ENCODE data around the gene PRSS16. TPM values are rescaled to one million over a fixed set of nuclear protein-coding genes. Genes with fewer than 3 reads are reported as not detected.
A peak's percentile ranks its signal among the peaks of the same experiment; 100 is the strongest.

Gene PRSS16, protein sequence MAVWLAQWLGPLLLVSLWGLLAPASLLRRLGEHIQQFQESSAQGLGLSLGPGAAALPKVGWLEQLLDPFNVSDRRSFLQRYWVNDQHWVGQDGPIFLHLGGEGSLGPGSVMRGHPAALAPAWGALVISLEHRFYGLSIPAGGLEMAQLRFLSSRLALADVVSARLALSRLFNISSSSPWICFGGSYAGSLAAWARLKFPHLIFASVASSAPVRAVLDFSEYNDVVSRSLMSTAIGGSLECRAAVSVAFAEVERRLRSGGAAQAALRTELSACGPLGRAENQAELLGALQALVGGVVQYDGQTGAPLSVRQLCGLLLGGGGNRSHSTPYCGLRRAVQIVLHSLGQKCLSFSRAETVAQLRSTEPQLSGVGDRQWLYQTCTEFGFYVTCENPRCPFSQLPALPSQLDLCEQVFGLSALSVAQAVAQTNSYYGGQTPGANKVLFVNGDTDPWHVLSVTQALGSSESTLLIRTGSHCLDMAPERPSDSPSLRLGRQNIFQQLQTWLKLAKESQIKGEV
- total RNA-seq (under 1 TPM in 4 of 5 experiments, not detected in 1; 0.40 to 0.92 (median 0.55) TPM), polyA plus RNA-seq (1 to 10 TPM in 1 of 2 donors, under 1 TPM in 1; 0.82 to 2.0 TPM), total RNA-seq (not detected)

DNA sequence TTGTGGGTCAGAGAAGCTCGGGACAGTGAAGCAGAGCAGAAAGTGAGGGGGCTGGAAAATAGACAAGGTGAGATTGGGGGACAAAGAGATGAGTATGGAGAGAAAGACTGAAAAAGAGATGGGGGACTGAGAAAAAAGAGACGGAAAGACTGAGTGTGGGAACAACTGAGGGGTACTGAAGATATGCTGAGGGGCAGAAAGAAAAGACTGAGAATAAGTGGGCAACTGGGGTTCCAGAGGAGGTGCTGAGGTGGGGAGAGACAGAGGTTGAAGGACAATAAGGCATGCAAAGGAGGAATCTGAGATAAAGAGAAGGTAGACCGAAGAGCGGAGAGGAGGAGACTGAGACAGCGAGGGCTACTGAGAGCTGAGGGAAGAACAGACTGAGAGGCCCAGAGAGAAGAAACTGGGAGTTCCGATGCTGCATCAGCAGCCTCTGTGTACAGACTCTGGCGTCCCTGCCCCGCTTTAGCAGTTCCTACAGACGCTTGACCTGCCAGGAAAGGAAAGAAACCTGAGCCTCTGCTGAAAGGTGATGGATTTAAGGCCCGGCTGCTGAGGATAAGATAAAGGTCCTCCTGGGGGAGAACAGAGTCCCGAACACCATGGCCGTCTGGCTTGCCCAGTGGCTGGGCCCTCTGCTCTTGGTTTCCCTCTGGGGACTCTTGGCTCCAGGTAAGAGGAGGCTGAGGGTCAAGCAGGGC lies at the start of gene PRSS16:
PRSS16 (plus strand) TSS at position 569 of the 704 bp plus-strand sequence; CDS start at position 606, 37 bp downstream.
- peaks cover 29 to 43% (median 42%) of the 10 kb centered on the region in 5 donors for H3K27me3 Mint-ChIP-seq
- peaks cover 4 to 8% of the 10 kb centered on the region in 2 donors for H3K4me1 ChIP-seq (ENCODE audit: control insufficient read depth in 2 of 2, insufficient read depth in 2 of 2, low read length in 2 of 2)
- H3K4me1 Mint-ChIP-seq, result peaks cover 4 to 11% (median 6%) of the 10 kb centered on the region in 7 donors
- peaks cover 0 to 4% (median 0%) of the 10 kb centered on the region in 5 donors for H3K36me3 Mint-ChIP-seq
- ChIA-PET CTCF (no interaction called here), POLR2A (no interaction called here)
- H3K36me3 ChIP-seq (ENCODE audit: control insufficient read depth in 2 of 3, insufficient read depth in 3 of 3, low read length in 3 of 3), result no peaks in the 10 kb centered on the region
- no peak within 1 kb of the TSS for H3K4me3 ChIP-seq (ENCODE audit: low read length)
- DNase-seq, result no peak
- no peak for ATAC-seq
- H3K4me3 Mint-ChIP-seq, result no peak within 1 kb of the TSS
- H3K9me3 Mint-ChIP-seq, result peaks cover 0 to 6% (median 0%) of the 10 kb centered on the region in 11 donors
- intact Hi-C loops (cut with micrococcal nuclease), result no loop called here
- no peak within 1 kb of the TSS for H3K27ac ChIP-seq (ENCODE audit: low read depth, low read length)
- H3K27ac Mint-ChIP-seq, result no peak within 1 kb of the TSS
- no peaks in the 10 kb centered on the region for H3K9me3 ChIP-seq (ENCODE audit: control insufficient read depth in 2 of 3, low read length in 3 of 3)
- H3K27me3 ChIP-seq (ENCODE audit: control insufficient read depth in 2 of 2, insufficient read depth in 2 of 2, low read length in 2 of 2), result peaks cover 0 to 9% of the 10 kb centered on the region in 2 donors

DNA sequence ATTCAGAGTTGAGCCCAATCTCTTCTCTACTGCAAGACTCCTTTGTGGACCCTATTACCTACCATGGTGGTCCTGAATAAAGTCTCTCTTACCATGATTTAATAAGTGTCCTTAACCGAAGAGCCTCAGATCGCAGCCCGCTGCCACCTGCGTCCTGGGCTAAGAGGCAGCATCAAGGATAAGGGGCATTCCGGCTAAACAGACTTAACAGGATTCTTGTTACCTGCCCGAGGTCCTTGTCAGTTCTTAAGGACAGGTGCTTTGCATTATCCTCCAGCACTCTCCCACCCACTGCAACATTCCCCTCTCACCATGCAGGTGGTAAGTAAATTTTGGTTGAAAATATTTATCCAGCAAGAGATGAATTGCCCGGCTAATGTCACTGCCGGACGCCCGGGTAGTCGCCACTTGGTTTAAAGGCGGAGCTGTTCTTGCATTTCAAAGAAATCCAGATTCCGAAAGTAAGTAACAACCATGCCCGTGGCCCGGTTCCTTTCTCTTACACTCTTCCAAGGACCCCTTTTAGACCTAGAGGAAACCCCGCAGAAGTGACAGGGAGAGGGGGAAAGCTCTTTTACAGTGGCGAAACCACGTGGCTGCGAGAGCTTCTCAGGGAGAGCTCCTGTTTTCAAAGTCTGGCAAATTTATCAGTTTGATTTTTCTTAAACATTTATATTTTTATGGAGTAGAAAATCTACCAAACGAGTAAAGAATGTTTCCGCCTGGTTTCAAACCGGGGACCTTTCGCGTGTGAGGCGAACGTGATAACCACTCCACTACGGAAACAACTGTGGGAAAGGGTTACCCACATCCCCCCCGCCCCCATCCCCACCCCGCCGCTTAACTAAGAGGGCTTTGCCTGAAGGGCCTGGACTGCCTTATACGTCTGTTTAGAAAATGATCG lies 41.9 kb upstream of the PRSS16 start:
- H3K27me3 ChIP-seq (ENCODE audit: control insufficient read depth in 2 of 2, insufficient read depth in 2 of 2, low read length in 2 of 2), result peaks cover 0 to 22% of the 10 kb centered on the region in 2 donors
- H3K4me3 Mint-ChIP-seq, result peak overlapping the region; percentile 12 to 69 (median 43)
- peaks cover 0 to 9% (median 0%) of the 10 kb centered on the region in 11 donors for H3K9me3 Mint-ChIP-seq
- H3K4me1 ChIP-seq (ENCODE audit: control insufficient read depth in 2 of 2, insufficient read depth in 2 of 2, low read length in 2 of 2), result peaks cover 0 to 9% of the 10 kb centered on the region in 2 donors
- ChIA-PET CTCF (no interaction called here), POLR2A (no interaction called here)
- no peak for ATAC-seq
- intact Hi-C loops (cut with micrococcal nuclease), result no loop called here
- no peak overlapping the region for H3K4me3 ChIP-seq (ENCODE audit: low read length)
- peak in 2 of 9 donors; percentile 3 to 11 for DNase-seq
- H3K36me3 ChIP-seq (ENCODE audit: control insufficient read depth in 2 of 3, insufficient read depth in 3 of 3, low read length in 3 of 3), result no peaks in the 10 kb centered on the region
- H3K27ac Mint-ChIP-seq, result no peak overlapping the region
- peaks cover 0 to 18% (median 6%) of the 10 kb centered on the region in 7 donors for H3K4me1 Mint-ChIP-seq
- peaks cover 0 to 1% (median 0%) of the 10 kb centered on the region in 5 donors for H3K36me3 Mint-ChIP-seq
- H3K27me3 Mint-ChIP-seq, result peaks cover 32 to 66% (median 61%) of the 10 kb centered on the region in 5 donors
- H3K27ac ChIP-seq (ENCODE audit: low read depth, low read length), result no peak overlapping the region
- no peaks in the 10 kb centered on the region for H3K9me3 ChIP-seq (ENCODE audit: control insufficient read depth in 2 of 3, low read length in 3 of 3)

DNA sequence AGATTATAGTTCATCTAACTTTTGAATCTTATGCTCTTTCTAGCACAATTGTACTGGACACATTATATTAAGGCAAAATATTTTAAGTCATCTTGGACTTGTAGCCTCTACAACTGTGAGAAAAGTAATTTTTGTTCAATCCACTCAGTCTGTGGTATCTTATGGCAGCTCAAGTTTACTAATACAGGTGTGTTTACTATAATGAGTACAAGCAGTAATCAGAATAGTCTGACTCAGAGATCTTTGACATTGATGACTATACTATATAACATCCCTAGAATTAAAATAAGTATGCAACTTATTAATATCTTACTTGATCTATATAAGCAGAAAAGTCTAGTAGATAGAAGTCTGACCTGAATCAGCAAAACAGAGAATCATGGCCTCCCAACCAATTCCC lies 40.7 kb upstream of the PRSS16 start:
- Mint-ChIP-seq H3K36me3 (peaks cover 0 to 1% (median 0%) of the 10 kb centered on the region in 5 donors), H3K4me1 (peaks cover 0 to 19% (median 6%) of the 10 kb centered on the region in 7 donors), H3K27me3 (peaks cover 34 to 78% (median 70%) of the 10 kb centered on the region in 5 donors), H3K27ac (no peak overlapping the region), H3K4me3 (peak overlapping the region in 3 of 10 donors; percentile 18 to 69 (median 47)), H3K9me3 (peaks cover 0 to 9% (median 0%) of the 10 kb centered on the region in 11 donors)
- intact Hi-C loops (cut with micrococcal nuclease), result no loop called here
- Histone ChIP-seq H3K27me3 (ENCODE audit: control insufficient read depth in 2 of 2, insufficient read depth in 2 of 2, low read length in 2 of 2) (peaks cover 0 to 22% of the 10 kb centered on the region in 2 donors), H3K4me1 (ENCODE audit: control insufficient read depth in 2 of 2, insufficient read depth in 2 of 2, low read length in 2 of 2) (peaks cover 0 to 9% of the 10 kb centered on the region in 2 donors), H3K4me3 (ENCODE audit: low read length) (no peak overlapping the region), H3K9me3 (ENCODE audit: control insufficient read depth in 2 of 3, low read length in 3 of 3) (no peaks in the 10 kb centered on the region), H3K27ac (ENCODE audit: low read depth, low read length) (no peak overlapping the region), H3K36me3 (ENCODE audit: control insufficient read depth in 2 of 3, insufficient read depth in 3 of 3, low read length in 3 of 3) (no peaks in the 10 kb centered on the region)
- ChIA-PET CTCF (interaction anchor here (0.6 kb wide), 1 partner anchor 35 kb away, joined by 3 read pairs; no protein-coding TSS in a partner anchor), POLR2A (no interaction called here)
- ATAC-seq (no peak), DNase-seq (no peak)

DNA sequence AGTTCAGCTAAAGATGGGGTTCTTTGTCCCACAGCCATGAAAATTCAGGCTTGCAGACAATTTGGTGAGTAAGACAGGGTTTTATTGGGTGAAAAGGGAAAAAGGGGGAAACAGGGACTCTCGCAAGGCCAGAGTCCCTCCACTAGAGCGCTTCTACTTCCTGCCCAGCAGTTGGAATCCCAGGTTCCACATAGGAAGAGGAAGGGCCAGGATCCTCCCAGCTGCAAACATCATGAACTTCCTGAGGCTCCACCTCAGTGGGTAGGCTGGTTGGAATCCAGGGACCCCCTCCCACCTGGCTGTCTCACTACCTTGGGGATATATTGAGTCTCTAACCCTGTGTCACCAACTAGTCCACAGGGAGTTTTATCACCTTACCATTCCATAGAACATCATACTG lies 39.5 kb upstream of the PRSS16 start:
- H3K27ac ChIP-seq (ENCODE audit: low read depth, low read length), result no peak overlapping the region
- POLR2A ChIA-PET, result no interaction called here
- peaks cover 0 to 9% of the 10 kb centered on the region in 2 donors for H3K4me1 ChIP-seq (ENCODE audit: control insufficient read depth in 2 of 2, insufficient read depth in 2 of 2, low read length in 2 of 2)
- H3K27ac Mint-ChIP-seq, result no peak overlapping the region
- H3K27me3 Mint-ChIP-seq, result peaks cover 37 to 82% (median 73%) of the 10 kb centered on the region in 5 donors
- peaks cover 0 to 26% of the 10 kb centered on the region in 2 donors for H3K27me3 ChIP-seq (ENCODE audit: control insufficient read depth in 2 of 2, insufficient read depth in 2 of 2, low read length in 2 of 2)
- H3K4me1 Mint-ChIP-seq, result peaks cover 0 to 20% (median 6%) of the 10 kb centered on the region in 7 donors
- no peak overlapping the region for H3K4me3 ChIP-seq (ENCODE audit: low read length)
- ATAC-seq, result no peak
- intact Hi-C loops (cut with micrococcal nuclease), result no loop called here
- H3K9me3 Mint-ChIP-seq, result peaks cover 0 to 13% (median 0%) of the 10 kb centered on the region in 11 donors
- no peaks in the 10 kb centered on the region for H3K9me3 ChIP-seq (ENCODE audit: control insufficient read depth in 2 of 3, low read length in 3 of 3)
- H3K36me3 Mint-ChIP-seq, result peaks cover 0 to 1% (median 0%) of the 10 kb centered on the region in 5 donors
- H3K4me3 Mint-ChIP-seq, result no peak overlapping the region
- CTCF ChIA-PET, result no interaction called here
- no peaks in the 10 kb centered on the region for H3K36me3 ChIP-seq (ENCODE audit: control insufficient read depth in 2 of 3, insufficient read depth in 3 of 3, low read length in 3 of 3)
- DNase-seq, result no peak

DNA sequence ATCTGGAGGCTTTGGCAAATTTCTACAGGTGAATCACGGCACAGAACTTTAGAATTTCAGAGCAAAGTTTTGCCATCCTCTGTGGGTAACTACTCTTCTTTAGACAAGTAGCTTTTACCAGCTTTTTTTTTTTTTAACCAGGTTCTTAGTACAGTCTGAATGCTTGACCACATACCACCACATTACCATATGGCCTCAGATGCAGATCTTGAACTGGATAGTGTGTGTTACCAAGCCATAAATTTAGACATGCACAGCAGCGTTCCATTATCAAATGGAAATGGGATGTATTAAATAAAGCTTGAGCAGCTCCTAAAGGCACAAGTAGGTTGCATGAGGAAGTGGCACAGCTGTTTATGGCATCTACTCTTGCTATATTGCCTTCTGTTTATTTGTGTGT lies 38.3 kb upstream of the PRSS16 start:
- peaks cover 0 to 27% of the 10 kb centered on the region in 2 donors for H3K27me3 ChIP-seq (ENCODE audit: control insufficient read depth in 2 of 2, insufficient read depth in 2 of 2, low read length in 2 of 2)

More for the DNA sequence above, 38.3 kb upstream of the PRSS16 start:
- H3K9me3 Mint-ChIP-seq, result peaks cover 0 to 21% (median 0%) of the 10 kb centered on the region in 11 donors
- Histone ChIP-seq H3K27ac (ENCODE audit: low read depth, low read length) (no peak overlapping the region), H3K4me3 (ENCODE audit: low read length) (no peak overlapping the region), H3K4me1 (ENCODE audit: control insufficient read depth in 2 of 2, insufficient read depth in 2 of 2, low read length in 2 of 2) (peaks cover 0 to 9% of the 10 kb centered on the region in 2 donors), H3K36me3 (ENCODE audit: control insufficient read depth in 2 of 3, insufficient read depth in 3 of 3, low read length in 3 of 3) (no peaks in the 10 kb centered on the region), H3K9me3 (ENCODE audit: control insufficient read depth in 2 of 3, low read length in 3 of 3) (no peaks in the 10 kb centered on the region)
- H3K27ac Mint-ChIP-seq, result no peak overlapping the region
- intact Hi-C loops (cut with micrococcal nuclease), result no loop called here
- no peak for ATAC-seq
- ChIA-PET POLR2A (interaction anchor here (0.6 kb wide), 1 partner anchor 452 kb away, joined by 3 read pairs; no protein-coding TSS in a partner anchor), CTCF (no interaction called here)
- H3K36me3 Mint-ChIP-seq, result peaks cover 0 to 1% (median 0%) of the 10 kb centered on the region in 5 donors
- peaks cover 0 to 20% (median 6%) of the 10 kb centered on the region in 7 donors for H3K4me1 Mint-ChIP-seq
- DNase-seq, result no peak
- H3K27me3 Mint-ChIP-seq, result peaks cover 38 to 84% (median 74%) of the 10 kb centered on the region in 5 donors
- no peak overlapping the region for H3K4me3 Mint-ChIP-seq
